Activated CD8-positive, alpha-beta memory T cell treated with anti-CD3 and anti-CD28 coated beads, Interleukin-2, amount 50 U/mL, for 1 hour (primary cell): ENCODE measurements around the gene MEG3.
"Not testable (repeated sequence)": the region's sequence is repeated elsewhere in the genome, so short reads cannot be mapped to it uniquely, and the experiment has no call there.

Experiments
- DNase-seq: peaks from one replicate; pipeline ENCODE4 v3.0.0-alpha.2; 2020; ENCODE audit errors: extremely low read depth

Gene MEG3

GRCh38 chr14:100788942-100789341, 37.0 kb upstream of the MEG3 start:
- DNase-seq: no peak

GRCh38 chr14:100789460-100790417, 36.2 kb upstream of the MEG3 start:
- DNase-seq: no peak

- no peak for DNase-seq
These were observed 35.2 kb upstream of the MEG3 start for GRCh38 chr14:100790502-100791347.

GRCh38 chr14:100791348-100791735, 34.6 kb upstream of the MEG3 start:
- no peak for DNase-seq

GRCh38 chr14:100791995-100792394, 33.9 kb upstream of the MEG3 start:
- no peak for DNase-seq

GRCh38 chr14:100796946-100797345, 29.0 kb upstream of the MEG3 start:
- no peak for DNase-seq

GRCh38 chr14:100800041-100800440, 25.9 kb upstream of the MEG3 start:
- no peak for DNase-seq

- not testable (repeated sequence) for DNase-seq
These were observed 24.5 kb upstream of the MEG3 start for GRCh38 chr14:100801433-100801832.

- no peak for DNase-seq
These were observed 23.7 kb upstream of the MEG3 start for GRCh38 chr14:100802179-100802578.

- no peak for DNase-seq
These were observed 23.2 kb upstream of the MEG3 start for GRCh38 chr14:100802766-100803165.

GRCh38 chr14:100803226-100803625, 22.7 kb upstream of the MEG3 start:
- no peak for DNase-seq

- no peak for DNase-seq
These were observed 22.2 kb upstream of the MEG3 start for GRCh38 chr14:100803676-100804075.

GRCh38 chr14:100804138-100804537, 21.8 kb upstream of the MEG3 start:
- DNase-seq: no peak

GRCh38 chr14:100804558-100805309, 21.2 kb upstream of the MEG3 start:
- DNase-seq: no peak

- DNase-seq: no peak
These were observed 19.5 kb upstream of the MEG3 start for GRCh38 chr14:100806386-100806785.

GRCh38 chr14:100807496-100807895, 18.4 kb upstream of the MEG3 start:
- DNase-seq: no peak

GRCh38 chr14:100807979-100808734, 17.8 kb upstream of the MEG3 start:
- DNase-seq: no peak

GRCh38 chr14:100810435-100810834, 15.5 kb upstream of the MEG3 start:
- no peak for DNase-seq

- no peak for DNase-seq
These were observed 15.0 kb upstream of the MEG3 start for GRCh38 chr14:100810861-100811461.

- no peak for DNase-seq
These were observed 12.6 kb upstream of the MEG3 start for GRCh38 chr14:100813291-100813690.
